GM18873 (cell line): Measurements from ENCODE around the gene STIM2.

Experiments used
- ATAC-seq: cut with Tn5 transposase; IDR thresholded peaks from one replicate; pipeline ENCODE4 v1.9.1; 2021; ENCODE audit warnings: mild to moderate bottlenecking, moderate library complexity, moderate number of reproducible peaks; ENCODE audit not compliant: unreplicated experiment, low FRiP score

Gene STIM2

DNA sequence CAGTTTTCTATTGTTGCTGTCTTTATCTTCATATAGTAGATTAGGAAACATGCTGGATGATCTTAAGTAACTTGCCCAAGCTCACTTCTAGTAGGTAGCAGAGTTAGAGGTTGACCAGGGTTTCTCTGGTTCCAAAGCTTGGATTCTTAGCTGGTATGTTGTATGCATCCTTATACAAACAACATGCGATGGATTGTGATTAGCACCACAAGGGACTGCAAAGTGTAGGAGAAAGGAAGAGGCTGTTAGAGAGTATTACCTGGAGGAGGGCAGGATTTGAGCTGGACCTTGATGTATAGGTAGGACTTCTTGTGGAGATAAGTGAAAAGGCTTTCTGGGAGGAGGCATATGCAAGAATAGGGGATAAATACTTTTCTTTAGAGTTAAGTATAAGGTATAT lies 5.6 kb downstream of the STIM2 start:
- ATAC-seq: no peak

GRCh38 chr4:26866781-26867180 lies 6.1 kb downstream of the STIM2 start:
- no peak for ATAC-seq

- no peak for ATAC-seq
Observed at GRCh38 chr4:26867914-26868684, 7.5 kb downstream of the STIM2 start.

DNA sequence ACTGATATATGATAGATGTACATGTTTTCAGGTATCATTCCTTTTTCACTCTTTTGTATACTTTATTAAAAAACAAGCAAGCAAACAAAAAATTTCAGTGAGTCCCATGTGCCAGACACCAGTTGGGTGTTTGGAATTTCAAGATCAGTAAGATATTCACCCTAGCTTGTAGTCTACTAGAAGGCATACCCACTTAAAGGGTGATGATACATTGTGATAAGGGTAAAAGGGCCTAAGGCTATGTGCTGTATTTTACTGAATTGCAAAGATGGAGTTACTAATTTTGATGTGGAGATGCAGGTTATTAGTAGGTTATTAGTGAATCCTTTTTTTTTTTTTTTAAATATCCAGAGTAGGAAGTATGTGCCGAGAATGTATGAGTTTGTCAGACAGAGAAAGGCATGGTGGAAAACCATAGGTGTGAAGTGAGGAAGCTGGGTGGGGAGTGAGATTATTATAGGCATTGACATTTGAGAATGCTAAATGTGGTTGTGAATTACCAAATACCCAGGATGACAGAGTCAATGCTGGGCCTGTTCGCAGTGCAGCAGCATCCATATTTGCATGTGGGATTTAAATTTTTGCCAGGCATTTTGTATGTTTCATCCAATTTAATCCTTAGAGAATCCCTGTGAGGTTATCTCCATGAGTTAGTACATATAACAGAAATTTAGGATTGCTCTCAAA lies 10.1 kb downstream of the STIM2 start:
- ATAC-seq: no peak

GRCh38 chr4:26871611-26872010 lies 11.0 kb downstream of the STIM2 start:
- ATAC-seq: no peak

GRCh38 chr4:26873391-26874026 lies 12.9 kb downstream of the STIM2 start:
- peak; percentile 84 for ATAC-seq

- ATAC-seq: no peak
Observed at GRCh38 chr4:26874110-26874509, 13.5 kb downstream of the STIM2 start.

GRCh38 chr4:26877406-26877805 lies 16.8 kb downstream of the STIM2 start:
- ATAC-seq: no peak

GRCh38 chr4:26877961-26878360 lies 17.3 kb downstream of the STIM2 start:
- ATAC-seq: no peak

- no peak for ATAC-seq
Observed at GRCh38 chr4:26878794-26879391, 18.3 kb downstream of the STIM2 start.

- no peak for ATAC-seq
Observed at GRCh38 chr4:26879805-26880204, 19.2 kb downstream of the STIM2 start.

- no peak for ATAC-seq
Observed at GRCh38 chr4:26884026-26884425, 23.4 kb downstream of the STIM2 start.

- peak; percentile 52 for ATAC-seq
Observed at GRCh38 chr4:26884486-26884988, 23.9 kb downstream of the STIM2 start.

DNA sequence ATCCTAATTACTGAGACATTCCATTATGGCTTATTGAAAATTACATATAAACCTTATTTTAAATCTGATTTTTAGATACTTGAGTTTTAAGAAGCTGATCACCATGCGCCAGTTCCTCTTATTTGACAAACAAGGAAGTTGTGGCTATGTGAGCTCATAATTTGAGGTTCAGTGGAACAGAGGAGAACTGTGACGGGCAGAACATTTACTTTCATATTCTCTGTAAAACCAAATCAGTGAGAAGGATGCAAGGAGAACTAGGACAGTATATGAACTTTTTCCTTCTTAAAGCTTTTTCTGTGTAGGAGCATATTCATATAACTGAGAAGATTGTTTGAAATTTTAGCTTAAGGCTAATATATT lies 25.3 kb downstream of the STIM2 start:
- ATAC-seq: peak; percentile 87

- no peak for ATAC-seq
Observed at GRCh38 chr4:26887143-26887542, 26.5 kb downstream of the STIM2 start.

DNA sequence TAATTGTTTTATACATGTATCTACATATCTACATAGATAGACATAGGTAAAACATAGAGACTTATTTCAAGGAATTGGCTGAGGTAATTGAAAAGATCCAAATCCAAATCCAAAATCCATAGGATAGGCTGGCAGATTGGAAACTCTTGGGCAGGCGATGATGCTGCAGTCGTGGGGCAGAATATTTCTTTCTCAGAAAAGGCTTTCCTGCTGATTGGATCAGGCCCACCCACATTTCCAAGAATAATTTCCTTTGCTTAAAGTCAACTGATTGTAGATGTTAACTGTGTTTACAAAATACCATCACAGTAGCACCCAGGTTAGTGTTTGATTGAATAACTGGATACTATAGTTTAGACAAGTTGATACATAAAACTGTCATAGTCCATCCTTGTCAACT lies 27.2 kb downstream of the STIM2 start:
- no peak for ATAC-seq

- ATAC-seq: no peak
Observed at GRCh38 chr4:26889356-26889755, 28.7 kb downstream of the STIM2 start.

DNA sequence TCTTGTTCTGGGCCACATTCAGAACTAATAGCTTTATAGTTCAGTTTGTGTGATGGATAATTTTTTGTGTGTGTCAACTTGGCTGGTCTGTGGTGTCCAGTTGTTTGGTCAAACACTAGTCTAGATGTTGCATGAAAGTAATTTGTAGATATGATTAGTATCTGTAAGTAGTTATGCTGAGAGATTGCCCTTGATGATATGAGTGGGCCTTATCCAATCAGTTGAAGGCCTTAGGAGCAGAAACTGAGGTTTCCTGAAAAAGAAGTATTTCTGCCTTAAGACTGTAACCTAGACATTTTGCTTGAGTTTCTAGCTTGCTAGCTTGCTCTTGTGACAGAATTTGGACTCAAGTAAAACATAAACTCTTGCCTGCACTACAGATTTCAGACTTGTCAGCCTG lies 30.4 kb downstream of the STIM2 start:
- ATAC-seq: no peak

DNA sequence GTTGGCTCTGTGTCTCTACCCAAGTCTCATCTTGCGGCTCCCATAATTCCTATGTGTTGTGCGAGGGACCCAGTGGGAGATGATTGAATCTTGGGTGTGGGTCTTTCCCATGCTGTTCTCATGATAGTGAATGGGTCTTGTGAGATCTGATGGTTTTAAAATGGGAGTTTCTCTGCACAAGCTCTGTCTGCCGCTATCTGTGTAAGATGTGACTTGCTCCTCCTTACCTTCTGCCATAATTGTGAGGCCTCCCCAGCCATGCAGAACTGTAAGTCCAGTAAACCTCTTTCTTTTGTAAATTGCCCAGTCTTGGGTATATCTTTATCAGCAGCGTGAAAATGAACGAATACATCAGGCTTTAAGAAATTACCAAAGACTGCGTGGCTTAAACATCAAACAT lies 31.2 kb downstream of the STIM2 start:
- ATAC-seq: no peak

DNA sequence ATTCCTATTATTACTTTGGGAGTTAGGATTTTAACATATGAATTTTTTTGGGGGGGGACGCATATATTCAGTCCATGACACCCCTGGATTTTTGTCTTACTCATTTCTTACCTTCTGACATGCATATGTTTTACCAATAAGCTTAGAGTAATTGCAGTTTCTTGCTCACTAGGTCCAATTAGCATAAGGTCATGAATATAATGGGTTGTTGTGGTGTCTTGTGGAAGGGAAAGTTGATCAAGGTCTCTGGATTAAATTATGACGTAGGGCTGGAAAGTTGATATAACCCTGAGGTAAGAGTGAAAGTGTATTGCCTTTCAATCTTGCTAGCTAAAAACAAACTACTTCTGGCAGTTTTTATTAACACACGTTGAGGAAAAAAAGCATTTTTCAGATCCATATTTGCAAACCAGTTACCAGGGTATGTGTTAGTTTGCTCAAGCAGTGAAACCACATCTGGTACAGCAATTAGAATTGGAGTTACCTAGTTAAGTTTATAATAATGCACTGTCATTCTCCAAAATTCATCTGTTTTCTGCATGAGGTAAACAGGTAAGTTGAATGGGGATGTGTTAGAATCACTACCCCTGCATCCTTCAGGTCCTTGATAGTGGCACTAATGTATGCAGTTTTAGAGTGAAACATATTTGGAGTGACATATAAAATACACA lies 32.0 kb downstream of the STIM2 start:
- no peak for ATAC-seq

GRCh38 chr4:26893491-26893890 lies 32.9 kb downstream of the STIM2 start:
- ATAC-seq: no peak
